Activated naive CD8-positive, alpha-beta T cell treated with anti-CD3 and anti-CD28 coated beads, Interleukin-2, amount 10 ng/mL, durations not matched to agents 7 days and 5 days (primary cell): Measurements from ENCODE around the gene ESRRB. TPM values are rescaled to one million over a fixed set of nuclear protein-coding genes. Genes with fewer than 3 reads are reported as not detected.

Source experiments
- ATAC-seq: fragments of 150-1000 bp; cut with Tn5 transposase; one replicate; pipeline ENCODE4 v1.10.0; 2021; ENCODE audit warnings: low read depth, moderate library complexity
- POLR2A ChIA-PET: fragments of 350-600 bp; sonication (Branson Sonifier 250); formaldehyde crosslinking; loops from one replicate; lab custom pipeline; 2021; ENCODE audit warnings: antibody characterized with exemption; lab: Charles Lee
- DNase-seq: peaks from one replicate; pipeline ENCODE4 v3.0.0; 2021
- H3K27ac Mint-ChIP-seq: one replicate; pipeline ENCODE4 v1.8.0; 2022; ENCODE audit warnings: mild to moderate bottlenecking, mixed read lengths
- H3K27me3 Mint-ChIP-seq: one replicate; pipeline ENCODE4 v1.8.0; 2022; ENCODE audit warnings: mild to moderate bottlenecking, moderate library complexity, mixed read lengths
- H3K36me3 Mint-ChIP-seq: one replicate; pipeline ENCODE4 v1.8.0; 2021; ENCODE audit warnings: mild to moderate bottlenecking, mixed read lengths
- H3K4me1 Mint-ChIP-seq: one replicate; pipeline ENCODE4 v1.8.0; 2021; ENCODE audit warnings: mixed read lengths
- H3K4me3 Mint-ChIP-seq: one replicate; pipeline ENCODE4 v1.8.0; 2022; ENCODE audit warnings: mild to moderate bottlenecking, moderate library complexity, mixed read lengths
- H3K9me3 Mint-ChIP-seq: one replicate; pipeline ENCODE4 v1.8.0; 2021; ENCODE audit warnings: mixed read lengths
- total RNA-seq, 2 experiments: library from RNA; stranded (reverse); gene quantifications; one replicate each; pipeline ENCODE4 v1.2.3, GENCODE V29; 2021

Gene ESRRB
- total RNA-seq, 2 experiments from 2014 or later = 0.14 TPM; not detected in 1

DNA sequence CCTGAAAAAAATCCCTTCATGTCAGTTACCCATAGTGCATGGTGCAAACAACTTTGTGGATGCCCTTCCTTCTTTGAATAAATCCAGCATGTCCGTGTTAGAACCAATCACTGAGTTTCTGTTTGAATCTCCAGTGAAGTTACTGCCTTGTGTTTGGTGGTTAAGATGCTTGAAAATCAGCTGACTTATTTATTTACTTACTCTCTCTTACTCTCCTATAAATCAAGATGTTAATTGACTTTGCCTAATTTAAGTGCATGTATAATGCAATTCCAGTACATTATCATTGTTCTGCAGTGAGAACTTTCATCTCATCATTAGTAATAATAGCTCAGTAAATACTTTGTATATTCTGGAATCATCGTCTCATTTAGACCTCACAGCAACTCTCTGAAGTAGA lies 114.2 kb downstream of the ESRRB start:
- ATAC-seq = no peak
- POLR2A ChIA-PET = no interaction called here
- H3K4me1 Mint-ChIP-seq = no peaks in the 10 kb centered on the region

DNA sequence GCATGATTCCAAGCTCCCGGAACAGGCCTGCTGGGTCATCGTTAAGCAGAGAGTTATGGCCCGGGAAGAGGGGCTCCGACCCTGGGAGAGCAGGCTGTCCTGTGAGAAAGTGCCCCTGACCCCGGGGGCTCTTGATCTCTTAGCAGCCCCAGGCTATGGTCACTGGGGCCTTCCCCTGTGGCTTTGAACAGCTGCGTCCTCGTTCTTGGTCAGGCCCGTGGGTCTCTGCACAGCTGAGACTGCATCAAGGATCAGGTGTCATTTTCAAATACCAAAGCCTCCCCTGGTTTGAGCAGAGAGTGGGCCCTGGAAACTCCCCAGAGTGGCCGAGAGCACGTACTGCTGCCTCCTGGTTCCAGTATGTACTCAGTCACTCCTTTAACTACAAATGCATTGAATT lies 114.8 kb downstream of the ESRRB start:
- POLR2A ChIA-PET = no interaction called here

More for the DNA sequence above, 114.2 kb downstream of the ESRRB start:
- peaks cover 2% of the 10 kb centered on the region for H3K27me3 Mint-ChIP-seq
- no peak overlapping the region for H3K4me3 Mint-ChIP-seq
- no peaks in the 10 kb centered on the region for H3K36me3 Mint-ChIP-seq
- no peak overlapping the region for H3K27ac Mint-ChIP-seq
- H3K9me3 Mint-ChIP-seq = no peaks in the 10 kb centered on the region
- DNase-seq = no peak

DNA sequence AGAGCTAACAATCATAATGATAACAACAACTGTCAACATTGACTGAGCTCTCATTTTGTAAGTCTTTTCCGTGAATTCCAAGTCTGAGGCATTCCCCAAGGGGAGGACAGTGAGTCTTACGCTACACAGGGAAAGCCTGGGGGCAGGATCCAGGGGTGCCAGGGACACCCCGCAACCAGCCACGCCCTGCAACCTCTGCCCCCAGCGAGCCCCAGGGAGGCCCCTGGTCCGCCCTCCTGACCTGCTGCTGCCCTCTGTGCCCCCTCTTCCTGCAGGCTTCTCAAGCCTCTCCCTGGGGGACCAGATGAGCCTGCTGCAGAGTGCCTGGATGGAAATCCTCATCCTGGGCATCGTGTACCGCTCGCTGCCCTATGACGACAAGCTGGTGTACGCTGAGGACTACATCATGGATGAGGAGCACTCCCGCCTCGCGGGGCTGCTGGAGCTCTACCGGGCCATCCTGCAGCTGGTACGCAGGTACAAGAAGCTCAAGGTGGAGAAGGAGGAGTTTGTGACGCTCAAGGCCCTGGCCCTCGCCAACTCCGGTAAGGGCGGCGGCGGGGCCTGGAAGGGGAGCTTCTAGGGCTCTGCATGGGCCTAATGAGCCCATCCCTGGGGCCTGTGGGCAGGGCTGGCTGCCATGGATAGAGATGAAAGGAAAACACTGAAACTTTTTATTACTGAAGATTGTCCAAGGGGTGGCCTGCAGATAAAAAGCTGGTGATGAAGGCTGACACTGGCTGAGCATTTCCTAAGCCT lies 115.4 kb downstream of the ESRRB start:
- no peak overlapping the region for H3K27ac Mint-ChIP-seq
- H3K4me1 Mint-ChIP-seq = no peaks in the 10 kb centered on the region
- POLR2A ChIA-PET = no interaction called here
- ATAC-seq (no peak), DNase-seq (no peak)
- no peaks in the 10 kb centered on the region for H3K9me3 Mint-ChIP-seq
- H3K27me3 Mint-ChIP-seq = peaks cover 2% of the 10 kb centered on the region
- H3K36me3 Mint-ChIP-seq = no peaks in the 10 kb centered on the region
- H3K4me3 Mint-ChIP-seq = no peak overlapping the region

More for the DNA sequence above, 114.8 kb downstream of the ESRRB start:
- H3K9me3 Mint-ChIP-seq = no peaks in the 10 kb centered on the region
- peaks cover 2% of the 10 kb centered on the region for H3K27me3 Mint-ChIP-seq
- H3K36me3 Mint-ChIP-seq = no peaks in the 10 kb centered on the region
- no peak for DNase-seq
- no peaks in the 10 kb centered on the region for H3K4me1 Mint-ChIP-seq
- no peak overlapping the region for H3K4me3 Mint-ChIP-seq
- ATAC-seq = no peak
- H3K27ac Mint-ChIP-seq = no peak overlapping the region

DNA sequence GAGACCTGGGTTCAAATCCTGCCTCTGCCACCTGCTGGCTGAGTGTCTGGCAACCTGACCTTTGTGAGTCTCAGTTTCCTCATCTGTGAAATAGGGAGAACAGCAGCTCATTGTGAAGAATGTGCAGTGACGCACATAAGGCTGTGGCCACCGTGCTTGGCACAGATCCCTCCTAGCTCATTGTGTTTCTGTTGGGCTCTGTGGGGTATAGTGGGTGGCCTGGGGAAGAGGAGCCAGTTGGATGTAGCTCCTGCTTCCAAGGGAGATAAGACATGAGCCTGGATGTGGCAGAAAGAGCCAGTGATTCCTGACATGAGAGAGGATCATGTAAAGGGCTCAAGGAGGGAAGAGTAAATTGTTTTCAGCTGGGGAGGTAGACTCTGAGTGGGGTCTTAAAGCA lies 120.0 kb downstream of the ESRRB start:
- H3K27ac Mint-ChIP-seq = no peak overlapping the region
- H3K36me3 Mint-ChIP-seq = no peaks in the 10 kb centered on the region
- DNase-seq = no peak
- no peaks in the 10 kb centered on the region for H3K9me3 Mint-ChIP-seq
- no peak for ATAC-seq
- H3K4me3 Mint-ChIP-seq = no peak overlapping the region
- H3K4me1 Mint-ChIP-seq = no peaks in the 10 kb centered on the region
- H3K27me3 Mint-ChIP-seq = no peaks in the 10 kb centered on the region
- POLR2A ChIA-PET = no interaction called here

DNA sequence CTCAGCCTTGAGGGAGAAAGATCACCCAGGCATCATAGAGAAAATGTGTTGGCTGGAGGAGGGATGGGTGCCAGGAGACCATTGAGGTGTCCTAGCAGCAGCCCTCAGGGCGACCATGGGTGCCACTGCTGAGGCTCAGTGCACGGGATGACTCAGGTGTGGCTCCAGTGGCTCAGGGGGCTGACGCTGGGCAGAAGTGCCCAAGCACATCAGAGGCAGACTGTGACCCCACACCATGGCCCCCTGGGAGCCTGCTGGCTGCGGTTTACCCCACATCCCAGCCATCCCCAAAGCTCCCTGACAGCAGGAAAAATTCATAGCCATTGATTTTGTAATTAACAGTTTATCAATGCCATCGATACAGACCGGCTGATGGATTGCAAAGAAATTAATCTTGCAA lies 120.7 kb downstream of the ESRRB start:
- ATAC-seq (no peak), DNase-seq (no peak)
- no peaks in the 10 kb centered on the region for H3K27me3 Mint-ChIP-seq
- no peaks in the 10 kb centered on the region for H3K9me3 Mint-ChIP-seq
- no peak overlapping the region for H3K27ac Mint-ChIP-seq
- H3K4me3 Mint-ChIP-seq = no peak overlapping the region
- POLR2A ChIA-PET = no interaction called here
- no peaks in the 10 kb centered on the region for H3K4me1 Mint-ChIP-seq
- H3K36me3 Mint-ChIP-seq = no peaks in the 10 kb centered on the region

DNA sequence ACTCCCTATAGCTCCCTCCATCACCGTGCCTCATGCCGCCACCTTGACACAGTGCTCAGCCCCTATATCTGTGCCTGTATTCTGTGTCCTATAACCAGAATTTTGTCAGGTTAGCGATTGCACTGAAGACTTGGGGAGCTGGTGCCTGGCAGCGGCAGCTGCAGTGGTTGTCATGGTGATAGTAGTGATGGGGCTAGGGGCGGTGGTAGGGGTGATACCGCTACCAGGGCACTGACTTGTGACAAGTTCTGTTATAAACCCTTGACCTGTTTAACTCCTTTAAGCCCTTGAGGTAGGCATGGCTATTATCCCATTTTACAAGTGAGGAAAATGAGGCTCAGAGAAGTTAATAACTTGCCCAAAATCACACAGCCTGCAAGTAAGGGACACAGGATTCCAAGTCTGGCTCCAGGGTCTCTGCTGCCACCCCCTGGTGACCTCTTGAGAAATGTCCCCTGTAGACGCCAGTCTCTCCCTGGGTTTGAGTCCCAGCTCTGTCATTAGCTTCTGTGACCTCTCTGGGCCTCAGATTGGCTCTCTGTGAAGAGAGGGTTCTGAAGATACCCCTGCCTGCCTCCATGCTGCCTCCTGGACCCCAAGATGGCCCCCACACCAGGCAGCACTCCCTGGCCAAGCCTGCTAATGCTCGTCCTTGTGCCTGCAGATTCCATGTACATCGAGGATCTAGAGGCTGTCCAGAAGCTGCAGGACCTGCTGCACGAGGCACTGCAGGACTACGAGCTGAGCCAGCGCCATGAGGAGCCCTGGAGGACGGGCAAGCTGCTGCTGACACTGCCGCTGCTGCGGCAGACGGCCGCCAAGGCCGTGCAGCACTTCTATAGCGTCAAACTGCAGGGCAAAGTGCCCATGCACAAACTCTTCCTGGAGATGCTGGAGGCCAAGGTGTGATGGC lies 121.9 kb downstream of the ESRRB start:
- Mint-ChIP-seq H3K4me1 (no peaks in the 10 kb centered on the region), H3K4me3 (no peak overlapping the region), H3K27me3 (peaks cover 3% of the 10 kb centered on the region), H3K36me3 (no peaks in the 10 kb centered on the region), H3K9me3 (no peaks in the 10 kb centered on the region), H3K27ac (no peak overlapping the region)
- POLR2A ChIA-PET = no interaction called here
- DNase-seq (no peak), ATAC-seq (no peak)

DNA sequence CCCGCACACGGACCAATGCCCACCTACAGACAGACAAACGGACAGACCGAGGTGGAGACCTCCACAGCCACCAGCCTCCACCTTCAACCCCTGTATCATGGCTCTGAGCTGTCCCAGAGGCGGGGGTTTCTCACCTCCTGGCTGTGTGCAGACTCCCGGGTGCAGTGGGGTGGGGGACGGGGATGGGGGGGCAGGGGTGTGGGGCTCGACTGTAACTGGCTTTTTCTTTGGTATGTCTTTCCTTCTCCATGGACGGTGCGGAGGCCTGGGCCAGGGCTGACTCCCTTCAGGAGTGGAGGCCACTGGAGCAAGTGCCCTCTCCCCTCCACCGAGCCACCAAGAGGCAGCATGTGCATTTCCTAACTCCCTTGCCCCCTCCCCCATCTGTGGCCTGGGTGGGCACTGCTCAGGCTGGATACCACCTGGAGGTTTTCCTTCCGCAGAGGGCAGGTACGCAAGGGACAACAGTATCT lies 122.6 kb downstream of the ESRRB start:
- H3K36me3 Mint-ChIP-seq = no peaks in the 10 kb centered on the region
- ATAC-seq (no peak), DNase-seq (no peak)
- peaks cover 3% of the 10 kb centered on the region for H3K27me3 Mint-ChIP-seq
- H3K4me3 Mint-ChIP-seq = no peak overlapping the region
- POLR2A ChIA-PET = no interaction called here
- no peaks in the 10 kb centered on the region for H3K4me1 Mint-ChIP-seq
- no peak overlapping the region for H3K27ac Mint-ChIP-seq
- H3K9me3 Mint-ChIP-seq = no peaks in the 10 kb centered on the region

DNA sequence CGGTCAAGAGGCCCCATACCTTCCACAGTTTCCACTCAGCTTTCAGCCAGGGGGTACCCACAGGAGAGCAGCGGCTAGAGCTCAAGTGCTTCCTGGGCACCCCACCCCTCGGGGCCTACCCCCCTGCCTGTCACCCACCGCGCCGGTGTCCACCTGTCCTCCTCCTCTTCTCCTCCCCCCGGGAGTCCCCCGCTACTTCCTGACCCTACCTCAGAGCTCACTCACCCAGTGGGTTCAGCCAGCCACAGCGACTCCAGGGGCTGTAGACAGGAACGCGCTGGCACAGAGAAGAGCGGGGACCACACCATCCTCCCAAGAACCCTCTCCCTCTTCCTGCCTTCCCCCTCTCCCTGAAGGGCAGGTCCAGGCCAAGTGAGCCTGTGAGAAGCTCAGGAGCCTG lies 123.0 kb downstream of the ESRRB start:
- no peak for DNase-seq
- Mint-ChIP-seq H3K36me3 (no peaks in the 10 kb centered on the region), H3K27ac (no peak overlapping the region), H3K4me1 (no peaks in the 10 kb centered on the region), H3K9me3 (no peaks in the 10 kb centered on the region), H3K4me3 (no peak overlapping the region), H3K27me3 (peaks cover 3% of the 10 kb centered on the region)
- POLR2A ChIA-PET = no interaction called here
- no peak for ATAC-seq

DNA sequence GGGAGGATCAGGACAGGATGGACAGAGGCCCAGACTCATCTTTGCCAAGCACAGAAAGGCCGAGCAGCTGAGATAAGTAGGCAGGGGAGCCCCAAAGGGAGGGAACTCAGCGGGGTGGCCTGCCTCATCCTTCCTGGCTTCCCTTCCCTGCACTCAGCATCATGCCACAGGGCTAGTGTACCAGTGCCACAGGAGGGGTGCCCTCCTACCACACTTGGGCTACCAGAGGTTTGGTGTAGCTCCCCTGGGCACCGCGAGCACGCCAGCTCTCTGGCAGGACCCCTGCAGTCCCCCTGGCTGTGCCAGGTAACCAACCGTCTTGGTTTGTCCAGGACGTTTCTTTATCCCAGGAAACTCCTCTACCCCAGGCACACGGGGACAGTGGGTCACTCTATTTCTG lies 123.5 kb downstream of the ESRRB start:
- no peaks in the 10 kb centered on the region for H3K9me3 Mint-ChIP-seq
- H3K36me3 Mint-ChIP-seq = no peaks in the 10 kb centered on the region
- no peaks in the 10 kb centered on the region for H3K4me1 Mint-ChIP-seq
- H3K27ac Mint-ChIP-seq = no peak overlapping the region
- POLR2A ChIA-PET = no interaction called here
- H3K4me3 Mint-ChIP-seq = no peak overlapping the region
- H3K27me3 Mint-ChIP-seq = peaks cover 3% of the 10 kb centered on the region
- ATAC-seq = no peak
- DNase-seq = no peak

DNA sequence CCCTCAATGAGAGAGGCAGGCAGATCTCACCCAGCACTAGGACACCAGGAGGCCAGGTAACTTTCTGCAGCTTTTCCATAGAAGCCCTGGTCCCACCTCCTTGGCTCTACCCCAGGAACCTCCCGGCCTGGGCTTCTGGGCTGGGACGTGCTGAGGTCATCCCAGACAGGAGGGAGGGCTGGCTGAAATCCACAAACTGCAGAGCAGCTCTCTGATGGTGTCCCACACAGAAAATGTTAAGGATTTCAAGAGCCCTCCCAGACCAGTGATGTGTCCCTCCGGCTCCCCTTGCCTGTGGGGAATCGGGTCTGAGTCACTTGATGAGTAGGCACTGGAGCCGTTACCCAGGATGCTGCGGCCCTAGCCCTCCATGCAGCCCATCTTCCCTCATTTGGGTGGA lies 124.1 kb downstream of the ESRRB start:
- POLR2A ChIA-PET = no interaction called here
- DNase-seq (no peak), ATAC-seq (no peak)
- Mint-ChIP-seq H3K4me1 (no peaks in the 10 kb centered on the region), H3K4me3 (no peak overlapping the region), H3K9me3 (no peaks in the 10 kb centered on the region), H3K36me3 (no peaks in the 10 kb centered on the region), H3K27ac (no peak overlapping the region), H3K27me3 (peaks cover 3% of the 10 kb centered on the region)

DNA sequence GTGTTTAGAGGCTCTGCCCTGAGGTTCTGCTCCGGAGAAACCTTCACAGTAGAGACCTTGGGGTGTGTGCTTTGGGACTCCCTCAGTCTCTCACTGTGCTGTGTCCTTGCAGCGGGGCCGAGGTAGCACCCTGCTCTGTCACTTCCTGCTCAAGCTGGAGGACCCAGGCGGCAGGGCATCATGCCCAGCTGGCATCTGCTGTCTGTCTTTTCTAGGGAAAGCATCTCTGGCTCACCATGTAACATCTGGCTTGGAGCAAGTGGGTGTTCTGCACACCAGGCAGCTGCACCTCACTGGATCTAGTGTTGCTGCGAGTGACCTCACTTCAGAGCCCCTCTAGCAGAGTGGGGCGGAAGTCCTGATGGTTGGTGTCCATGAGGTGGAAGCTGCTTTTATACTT lies 124.5 kb downstream of the ESRRB start:
- Mint-ChIP-seq H3K27me3 (peaks cover 3% of the 10 kb centered on the region), H3K4me1 (no peaks in the 10 kb centered on the region), H3K27ac (no peak overlapping the region), H3K36me3 (no peaks in the 10 kb centered on the region), H3K4me3 (no peak overlapping the region), H3K9me3 (no peaks in the 10 kb centered on the region)
- ATAC-seq (no peak), DNase-seq (no peak)
- POLR2A ChIA-PET = no interaction called here

DNA sequence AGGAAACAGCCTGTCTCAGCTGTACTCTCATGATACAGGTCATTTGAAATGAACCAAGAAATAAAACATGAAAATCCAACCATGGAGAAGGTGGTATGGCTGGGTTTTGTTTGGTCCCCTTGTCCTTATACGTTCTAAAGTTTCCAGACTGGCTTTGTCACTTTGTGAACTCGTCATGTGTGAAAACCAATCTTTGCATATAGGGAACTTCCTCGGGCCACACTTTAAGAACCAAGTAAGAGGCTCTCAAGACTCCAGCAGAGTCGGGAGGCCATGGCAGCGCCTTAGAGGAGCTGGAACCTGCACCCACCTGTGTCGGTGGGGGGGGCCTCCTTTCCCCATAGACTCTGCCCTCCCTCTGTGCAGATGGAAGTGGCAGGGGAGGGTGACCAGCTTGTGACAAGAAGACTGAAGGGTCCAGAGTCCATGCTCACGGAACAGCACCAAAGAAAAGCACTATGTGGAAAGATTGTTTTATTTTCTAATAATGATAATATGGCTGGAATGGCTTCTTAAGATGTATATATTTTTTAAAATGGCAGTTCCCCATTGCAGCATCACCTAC lies 125.3 kb downstream of the ESRRB start:
- no peak for ATAC-seq
- Mint-ChIP-seq H3K27ac (no peak overlapping the region), H3K9me3 (no peaks in the 10 kb centered on the region), H3K36me3 (no peaks in the 10 kb centered on the region), H3K27me3 (peaks cover 3% of the 10 kb centered on the region), H3K4me1 (no peaks in the 10 kb centered on the region), H3K4me3 (no peak overlapping the region)
- POLR2A ChIA-PET = no interaction called here
- no peak for DNase-seq

DNA sequence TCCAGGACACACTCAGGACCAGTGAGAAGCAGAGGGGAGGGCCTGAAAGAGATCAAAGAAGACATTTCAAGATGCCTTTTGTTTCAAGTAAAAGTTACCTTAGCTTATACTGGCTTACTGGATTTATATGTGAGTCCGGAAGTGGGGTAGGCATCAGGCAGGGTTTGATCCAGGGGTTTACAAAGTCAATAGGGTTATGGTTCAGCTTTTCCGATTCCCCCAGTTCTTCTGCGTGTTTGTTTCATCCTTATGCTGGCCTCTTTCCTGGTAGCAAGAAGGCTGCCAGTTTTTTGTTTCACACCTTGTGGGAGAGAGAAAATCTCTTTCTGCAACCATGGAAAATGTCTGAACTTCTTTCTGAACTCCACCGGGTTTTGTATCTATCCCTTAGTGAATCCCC lies 126.3 kb downstream of the ESRRB start:
- Mint-ChIP-seq H3K27ac (no peak overlapping the region), H3K4me3 (no peak overlapping the region), H3K4me1 (no peaks in the 10 kb centered on the region), H3K9me3 (no peaks in the 10 kb centered on the region), H3K27me3 (peaks cover 3% of the 10 kb centered on the region), H3K36me3 (no peaks in the 10 kb centered on the region)
- DNase-seq = no peak
- POLR2A ChIA-PET = no interaction called here
- ATAC-seq = no peak
